B cell (primary cell): Measurements from ENCODE around the gene ENC1. TPM values are rescaled to one million over a fixed set of nuclear protein-coding genes. Genes with fewer than 3 reads are reported as not detected.

Experiments used
- ATAC-seq: fragments of 200-7000 bp; cut with Tn5 transposase; one replicate; pipeline ENCODE4 v1.10.0; 2021; ENCODE audit warnings: low read depth, mild to moderate bottlenecking, moderate number of reproducible peaks, moderate library complexity
- CTCF ChIA-PET: fragments of 350-600 bp; sonication (Branson Sonifier 250); formaldehyde crosslinking; loops from one replicate; lab custom pipeline; 2021; ENCODE audit warnings: antibody characterized with exemption, inconsistent platforms; lab: Charles Lee
- POLR2A ChIA-PET: fragments of 350-600 bp; sonication (Branson Sonifier 250); formaldehyde crosslinking; loops from one replicate; lab custom pipeline; 2021; ENCODE audit warnings: antibody characterized with exemption; lab: Charles Lee
- DNase-seq: peaks from one replicate; pipeline ENCODE4 v3.0.0; 2013
- H2AFZ ChIP-seq: 2 replicates; pipeline ENCODE4 v1.6.1; 2012; ENCODE audit warnings: mild to moderate bottlenecking, low read depth, low read length; ENCODE audit not compliant: insufficient read depth, poor library complexity, severe bottlenecking
- H3K27ac ChIP-seq, 2 donors: 1 replicate in 1 of 2; 2 replicates in 1 of 2; pipeline ENCODE4 v1.5.1; 2012 to 2013; ENCODE audit warnings: low read length in 2 of 2, mild to moderate bottlenecking in 2 of 2, moderate library complexity in 1 of 2
- H3K27me3 ChIP-seq, 4 experiments: fragments of 200-600 bp in 1 of 4; sonication (generic) in 1 of 4; replicated peaks in 1 of 4; 1 replicate in 2 of 4; 2 replicates in 2 of 4; pipeline versions ENCODE4 v1.6.1 to v1.7.0; 2013 to 2016; ENCODE audit warnings: low read length in 3 of 4, mild to moderate bottlenecking in 2 of 4, mixed read lengths in 1 of 4, moderate library complexity in 1 of 4; ENCODE audit not compliant: insufficient read depth in 4 of 4, control insufficient read depth in 3 of 4; ENCODE audit errors: control extremely low read depth in 1 of 4
- H3K36me3 ChIP-seq, 2 experiments: replicated peaks in 1 of 2; 1 replicate in 1 of 2; 2 replicates in 1 of 2; pipeline versions ENCODE4 v1.6.1 to v1.7.1; 2013; ENCODE audit warnings: low read length in 1 of 2; ENCODE audit not compliant: insufficient read depth in 2 of 2, control insufficient read depth in 1 of 2; ENCODE audit errors: control extremely low read depth in 1 of 2, extremely low read depth in 1 of 2
- H3K4me1 ChIP-seq, 2 donors: fragments of 200-600 bp in 1 of 2; sonication (generic) in 1 of 2; 1 replicate in 1 of 2; 2 replicates in 1 of 2; pipeline versions ENCODE4 v1.5.1 to v1.6.1; 2013 to 2017; ENCODE audit warnings: low read length in 2 of 2; ENCODE audit not compliant: control insufficient read depth in 2 of 2, insufficient read depth in 2 of 2
- H3K4me2 ChIP-seq: replicated peaks from 2 replicates; pipeline ENCODE3; 2012; ENCODE audit warnings: mild to moderate bottlenecking, low read depth, low read length; ENCODE audit not compliant: poor library complexity, severe bottlenecking
- H3K4me3 ChIP-seq, 5 experiments: fragments of 200-600 bp in 1 of 5; sonication (generic) in 1 of 5; 1 replicate in 3 of 5; 2 replicates in 2 of 5; pipeline versions ENCODE4 v1.5.1 to v1.7.0; 2011 to 2016; ENCODE audit warnings: low read length in 4 of 5, mild to moderate bottlenecking in 4 of 5, low read depth in 2 of 5, control low read depth in 1 of 5, moderate library complexity in 1 of 5; ENCODE audit not compliant: insufficient read depth in 1 of 5; ENCODE audit errors: control extremely low read depth in 1 of 5, extremely low read depth in 1 of 5
- H3K79me2 ChIP-seq: fragments of 200-600 bp; sonication (generic); one replicate; pipeline ENCODE4 v1.6.0; 2016; ENCODE audit warnings: low read length; ENCODE audit not compliant: control insufficient read depth, insufficient read depth
- H3K9ac ChIP-seq: fragments of 200-600 bp; sonication (generic); 2 replicates; pipeline ENCODE4 v1.6.1; 2017; ENCODE audit warnings: mild to moderate bottlenecking, low read length, moderate library complexity
- H3K9me3 ChIP-seq, 3 donors: one replicate each; pipeline versions ENCODE4 v1.6.1 to v1.7.1; 2013; ENCODE audit warnings: low read length in 2 of 3; ENCODE audit not compliant: control insufficient read depth in 2 of 3, insufficient read depth in 1 of 3; ENCODE audit errors: control extremely low read depth in 1 of 3
- H4K20me1 ChIP-seq: 2 replicates; pipeline ENCODE4 v1.6.0; 2012; ENCODE audit warnings: mild to moderate bottlenecking, low read length; ENCODE audit not compliant: insufficient read depth, control insufficient read depth, poor library complexity, severe bottlenecking
- H3K27ac Mint-ChIP-seq: one replicate; pipeline ENCODE4 v1.8.0; 2021; ENCODE audit warnings: mixed read lengths
- H3K27me3 Mint-ChIP-seq: one replicate; pipeline ENCODE4 v1.8.0; 2021; ENCODE audit warnings: mixed read lengths
- H3K4me1 Mint-ChIP-seq: one replicate; pipeline ENCODE4 v1.8.0; 2021; ENCODE audit warnings: mixed read lengths
- H3K4me3 Mint-ChIP-seq: one replicate; pipeline ENCODE4 v1.8.0; 2021; ENCODE audit warnings: mixed read lengths
- H3K9me3 Mint-ChIP-seq: one replicate; pipeline ENCODE4 v1.8.0; 2022; ENCODE audit warnings: mixed read lengths; ENCODE audit not compliant: insufficient read depth
- CTCF ChIP-seq: fragments of 200-600 bp; IDR thresholded peaks from one replicate; pipeline ENCODE4 v1.8.0; 2022; ENCODE audit warnings: antibody characterized with exemption, mild to moderate bottlenecking
- EZH2 ChIP-seq: IDR thresholded peaks from 2 replicates; pipeline ENCODE4 v1.6.1; 2012; ENCODE audit warnings: borderline replicate concordance, low read depth, mild to moderate bottlenecking, moderate library complexity, low read length; ENCODE audit not compliant: insufficient read depth, poor library complexity, severe bottlenecking
- WGBS: methylation state at CpG from one replicate; pipeline ENCODE4 v1.1.5; 2013; ENCODE audit warnings: missing lambda C conversion rate; ENCODE audit not compliant: insufficient coverage; 5-methylcytosine and 5-hydroxymethylcytosine counted together
- intact Hi-C: fragments of 100-400 bp; cut with micrococcal nuclease; formaldehyde crosslinking; loops from one replicate; pipeline ENCODE4 v1.10.0; 2022
- polyA plus RNA-seq: library from polyadenylated mRNA; depleted of rRNA; stranded (reverse); fragments of >200 nt; gene quantifications from 2 replicates; pipeline ENCODE4 v1.2.3, GENCODE V29; 2012
- total RNA-seq, 2 donors: library from RNA; stranded (reverse); fragments of 120-200 nt in 1 of 2; gene quantifications; 1 replicate in 1 of 2; 2 replicates in 1 of 2; pipeline versions ENCODE4 v1.2.3 to v1.2.4, GENCODE V29; 2013 to 2022

The ENC1 gene
- total and polyA plus RNA-seq, 2 donors (not counting 1 experiment from before 2014, with no cell fraction given), result 7.2 to 14.6 TPM

GRCh38 chr5:74595143-74595925, 45.2 kb downstream of the ENC1 start:
- Histone ChIP-seq H3K9ac (no peak overlapping the region), H3K27ac (no peak overlapping the region), H2AFZ (no peak overlapping the region), H3K9me3 (no peaks in the 10 kb centered on the region), H3K79me2 (no peaks in the 10 kb centered on the region), H3K4me1 (no peaks in the 10 kb centered on the region), H4K20me1 (no peaks in the 10 kb centered on the region), H3K36me3 (no peaks in the 10 kb centered on the region), H3K4me3 (no peak overlapping the region), H3K27me3 (no peaks in the 10 kb centered on the region), H3K4me2 (no peak overlapping the region)
- H3K9me3 Mint-ChIP-seq, result no peaks in the 10 kb centered on the region
- intact Hi-C loops, result no loop called here
- H3K4me1 Mint-ChIP-seq, result no peaks in the 10 kb centered on the region
- WGBS, result 81% methylated on average over 2 of the region's 4 CpGs
- H3K27ac Mint-ChIP-seq, result no peak overlapping the region
- peaks cover 40% of the 10 kb centered on the region for H3K27me3 Mint-ChIP-seq
- CTCF ChIA-PET, result no interaction called here
- ATAC-seq (no peak), DNase-seq (no peak)
- POLR2A ChIA-PET, result no interaction called here
- no peak for TF ChIP-seq EZH2
- TF ChIP-seq CTCF, result no peak
- H3K4me3 Mint-ChIP-seq, result no peak overlapping the region
